IPS-11a (cell line): ENCODE results near the gene GDE1.

Experiments used
- H3K4me3 ChIP-seq: one replicate; pipeline ENCODE4 v1.5.1; 2013; ENCODE audit warnings: low read depth, low read length, control low read depth

GDE1 gene

DNA sequence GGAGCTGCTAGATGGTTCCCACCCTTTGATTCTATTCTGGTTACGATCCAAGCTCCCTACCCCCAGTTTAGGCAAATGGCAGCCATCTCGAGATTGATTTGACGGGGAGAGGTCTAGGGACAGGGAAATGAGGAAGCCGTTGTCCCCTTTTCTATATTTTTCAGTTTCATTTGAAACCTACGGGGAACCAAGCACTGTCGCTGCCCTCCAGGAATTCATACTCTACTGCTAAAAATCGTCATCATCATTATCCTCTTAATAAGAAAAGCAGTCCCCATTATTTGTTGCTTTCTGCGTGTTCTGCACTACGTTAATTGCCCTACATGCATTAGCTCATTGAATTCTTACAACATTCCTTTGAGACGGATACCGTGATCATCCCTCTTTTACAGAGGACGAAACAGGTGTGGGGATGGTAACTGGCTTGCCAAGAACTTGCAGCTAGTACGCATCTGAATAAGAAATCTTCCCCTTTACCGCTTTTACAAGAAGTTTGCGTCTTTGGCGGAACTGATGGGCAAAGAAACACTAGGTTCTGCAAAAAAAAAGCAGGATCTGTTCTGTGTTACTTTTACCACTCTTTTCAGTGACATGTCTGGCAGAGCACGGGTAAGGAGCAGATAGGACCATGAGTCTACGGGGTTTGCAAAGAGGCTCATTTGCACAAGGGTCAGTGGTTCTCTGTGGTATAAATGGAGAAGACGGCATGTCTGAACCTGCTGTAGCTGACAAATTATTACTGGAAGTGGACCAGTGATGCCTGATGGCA, 2.9 kb upstream of the GDE1 start:
- peak overlapping the region; percentile 82 for H3K4me3 ChIP-seq

GRCh38 chr16:19524356-19524615, 2.4 kb upstream of the GDE1 start:
- H3K4me3 ChIP-seq: peak overlapping the region; percentile 82

DNA sequence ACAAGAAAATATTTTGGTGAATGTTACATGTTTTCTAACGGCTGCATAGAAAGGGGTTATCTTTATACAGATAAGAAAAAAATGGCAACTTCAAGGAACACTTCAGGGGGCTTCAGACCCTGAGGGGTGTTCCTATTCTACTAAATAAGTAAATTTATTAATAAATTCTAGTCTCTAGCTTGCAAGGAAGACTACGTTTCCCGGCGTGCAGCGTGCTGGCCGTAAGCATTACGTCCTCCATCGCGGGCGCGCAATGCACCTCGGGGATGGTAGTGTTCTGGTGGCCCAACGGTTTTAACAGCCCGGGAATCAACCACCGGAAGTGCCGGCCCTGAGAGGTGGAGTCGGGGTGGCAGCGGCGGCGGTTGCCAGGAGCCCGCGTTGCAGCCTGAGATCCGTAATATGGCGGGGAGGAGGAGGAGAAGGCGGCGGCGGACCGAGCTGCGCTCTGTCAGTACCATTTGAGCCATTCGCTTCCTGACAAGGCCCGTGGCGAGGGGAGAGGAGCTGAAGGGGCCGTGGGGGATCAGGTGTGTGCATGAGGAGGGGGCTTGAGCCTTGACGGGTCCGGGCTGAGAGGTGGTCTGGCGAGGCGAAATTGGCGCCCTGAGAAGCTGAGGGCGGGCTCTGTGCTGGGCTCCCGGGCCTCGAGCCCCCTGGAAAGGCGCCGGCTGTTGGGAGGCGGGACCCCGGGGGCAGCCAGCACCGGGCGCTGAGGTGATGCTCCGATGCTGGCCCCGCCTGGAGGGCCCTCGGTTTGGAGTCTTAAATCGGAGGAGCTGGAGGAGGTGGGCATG, 1.9 kb upstream of the GDE1 start, which contains the start of gene CCP110:
CCP110 (plus strand) TSS at position 384 of the 797 bp plus-strand sequence. CDS start 3,940 bp downstream, outside the sequence.
- H3K4me3 ChIP-seq: peak within 1 kb of the TSS; percentile 82

DNA sequence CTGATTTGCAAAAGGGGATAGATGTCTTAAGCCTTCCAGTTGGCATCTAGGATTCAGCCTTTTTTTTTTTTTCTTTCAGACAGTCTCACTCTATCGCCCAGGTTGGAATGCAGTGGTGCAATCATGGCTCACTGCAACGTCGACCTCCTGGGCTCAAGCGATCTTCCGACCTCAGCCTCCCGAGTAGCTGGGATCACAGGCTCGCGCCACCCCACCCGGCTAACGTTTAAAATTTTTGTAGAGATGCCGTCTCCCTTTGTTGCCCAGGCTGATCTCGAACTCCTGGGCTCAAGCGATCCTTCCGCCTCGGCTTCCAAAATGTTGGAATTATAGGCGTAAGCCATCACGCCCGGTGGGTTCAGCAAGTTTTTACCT, 1.3 kb upstream of the GDE1 start:
- H3K4me3 ChIP-seq: no peak overlapping the region

DNA sequence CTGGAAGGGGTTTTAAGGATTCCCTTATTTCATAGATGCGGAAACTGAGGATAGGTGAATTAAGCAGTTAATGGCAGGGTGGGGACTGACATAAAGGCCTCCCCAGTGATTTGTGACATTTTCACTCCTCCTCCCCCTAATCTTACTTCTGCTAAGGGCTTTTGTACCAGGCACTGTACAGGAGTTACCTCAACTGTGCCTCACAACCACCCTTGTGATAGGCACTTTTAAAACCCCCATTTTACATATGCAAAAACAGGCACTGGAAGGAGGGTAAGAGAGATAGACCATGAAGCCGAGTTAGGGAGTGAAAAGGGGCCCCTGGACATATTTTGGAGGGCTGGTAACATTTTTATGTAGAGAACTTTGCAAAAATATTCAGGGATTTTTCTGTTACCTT, 862 bp upstream of the GDE1 start:
- no peak overlapping the region for H3K4me3 ChIP-seq

DNA sequence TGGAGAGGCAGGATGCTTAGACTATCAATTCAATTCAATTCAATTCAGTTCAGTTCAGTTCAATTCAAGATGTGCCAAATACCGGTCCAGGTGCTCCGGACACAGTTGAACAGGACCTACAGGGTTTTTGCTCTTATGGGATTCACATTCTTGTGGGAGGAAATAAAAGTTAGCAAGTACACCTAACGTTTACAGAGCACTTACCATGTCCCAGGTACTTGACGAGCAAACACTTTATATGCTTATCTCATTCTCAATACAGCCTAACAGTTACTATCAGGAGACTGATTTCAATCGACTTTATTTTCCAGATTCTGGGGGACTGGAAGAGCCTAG, 467 bp upstream of the GDE1 start:
- H3K4me3 ChIP-seq: no peak overlapping the region

GRCh38 chr16:19520861-19521331, 1.0 kb downstream of the GDE1 start:
- H3K4me3 ChIP-seq: peak overlapping the region; percentile 82

GRCh38 chr16:19518388-19518787, 3.5 kb downstream of the GDE1 start:
- no peak overlapping the region for H3K4me3 ChIP-seq

- H3K4me3 ChIP-seq: no peak overlapping the region
Observed at GRCh38 chr16:19517424-19518089, 4.3 kb downstream of the GDE1 start.

GRCh38 chr16:19515757-19516156, 6.1 kb downstream of the GDE1 start:
- no peak overlapping the region for H3K4me3 ChIP-seq

DNA sequence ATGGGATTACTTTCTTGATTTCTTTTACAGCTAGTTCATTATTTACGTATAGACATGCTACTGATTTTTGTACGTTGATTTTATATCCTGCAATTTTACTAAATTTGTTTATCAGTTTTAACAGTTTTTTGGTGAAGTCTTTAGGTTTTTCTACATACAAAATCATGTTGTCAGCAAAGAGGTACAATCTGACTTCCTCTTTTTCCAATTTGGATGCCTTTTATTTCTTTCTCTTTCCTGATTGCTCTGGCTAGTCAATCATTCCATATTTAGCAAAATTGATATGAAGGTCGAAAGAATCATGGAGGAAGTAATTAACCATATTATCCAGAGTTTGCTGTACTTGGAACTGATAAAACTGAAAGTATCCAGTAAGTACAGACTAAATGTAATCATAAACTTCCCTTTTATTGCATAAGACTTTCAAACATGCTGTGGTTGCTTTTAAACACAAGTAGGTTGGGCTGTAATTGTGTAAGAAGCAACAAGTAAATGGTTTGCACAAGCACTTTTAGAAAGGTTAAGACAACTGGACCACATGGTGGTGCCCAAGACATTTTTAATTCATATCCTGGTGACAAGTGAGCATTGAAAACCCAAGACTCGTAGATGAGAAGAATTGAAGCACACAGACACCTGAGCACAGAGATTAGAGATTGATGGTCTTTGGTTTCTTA, 8.4 kb downstream of the GDE1 start:
- H3K4me3 ChIP-seq: no peak overlapping the region

- no peak overlapping the region for H3K4me3 ChIP-seq
Observed at GRCh38 chr16:19512297-19512696, 9.6 kb downstream of the GDE1 start.

GRCh38 chr16:19507867-19508266, 14.0 kb downstream of the GDE1 start:
- H3K4me3 ChIP-seq: no peak overlapping the region

GRCh38 chr16:19506965-19507364, 14.9 kb downstream of the GDE1 start:
- H3K4me3 ChIP-seq: no peak overlapping the region

- H3K4me3 ChIP-seq: no peak overlapping the region
Observed at GRCh38 chr16:19505600-19506303, 16.1 kb downstream of the GDE1 start.

- no peak overlapping the region for H3K4me3 ChIP-seq
Observed at GRCh38 chr16:19503461-19504075, 18.3 kb downstream of the GDE1 start.

- H3K4me3 ChIP-seq: no peak overlapping the region
Observed at GRCh38 chr16:19502395-19503131, 19.3 kb downstream of the GDE1 start.

DNA sequence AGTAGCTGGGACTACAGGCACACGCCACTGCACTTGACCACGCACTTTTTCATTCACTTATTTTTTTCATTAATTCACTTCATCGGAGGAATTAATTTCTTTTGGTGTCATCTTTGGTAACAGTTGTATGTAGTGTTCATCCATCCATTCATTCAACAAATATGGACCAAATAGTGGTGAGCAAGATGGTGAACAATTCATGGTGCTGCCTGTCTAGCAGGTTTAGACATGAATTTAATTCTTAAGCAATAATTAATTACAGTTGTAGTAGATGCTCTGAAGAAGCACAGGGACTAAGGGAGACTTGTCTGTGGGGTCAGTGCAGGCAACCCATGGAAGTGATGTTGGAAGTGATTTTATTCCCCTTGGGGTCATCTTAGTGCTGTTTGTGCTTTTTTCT, 22.4 kb downstream of the GDE1 start:
- H3K4me3 ChIP-seq: no peak overlapping the region

- H3K4me3 ChIP-seq: no peak overlapping the region
Observed at GRCh38 chr16:19499006-19499405, 22.9 kb downstream of the GDE1 start.

DNA sequence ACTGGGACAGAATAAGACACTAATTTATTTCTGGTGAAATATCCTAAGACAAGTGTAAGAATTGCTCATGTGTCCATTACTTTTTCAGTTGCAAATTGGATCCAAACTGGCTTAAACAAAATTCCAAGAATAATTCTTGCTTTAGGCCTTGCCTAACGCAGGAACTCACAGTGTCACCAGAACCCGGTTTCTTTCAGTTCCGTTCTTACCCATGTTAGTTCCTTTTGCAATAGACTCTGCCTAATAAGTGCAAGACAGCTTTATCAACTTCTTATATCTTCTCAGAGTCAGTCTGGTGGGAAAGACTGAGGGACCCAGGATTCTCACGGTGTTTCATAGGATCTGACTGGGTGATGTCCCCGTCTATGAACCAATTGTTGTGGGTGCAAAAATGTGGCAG, 24.7 kb downstream of the GDE1 start:
- H3K4me3 ChIP-seq: no peak overlapping the region
